HEK293 (cell line): ENCODE measurements around the gene IFRD2.

ENCODE experiments used
- ZNF707 ChIP-seq: fragments of 450-650 bp; formaldehyde crosslinking; IDR thresholded peaks from 2 replicates; pipeline ENCODE4 v1.5.1; 2016; ENCODE audit warnings: missing biosample characterization, missing genetic modification characterization
- TF ChIP-seq, protein P1 (sequence below): fragments of 450-650 bp; formaldehyde crosslinking; IDR thresholded peaks from 2 replicates; pipeline ENCODE4 v1.5.1; 2016; ENCODE audit warnings: missing biosample characterization, missing genetic modification characterization
- TF ChIP-seq, protein P2 (sequence below): fragments of 450-650 bp; formaldehyde crosslinking; IDR thresholded peaks from 2 replicates; pipeline ENCODE4 v1.5.1; 2017; ENCODE audit warnings: missing biosample characterization, mild to moderate bottlenecking, missing genetic modification characterization, moderate library complexity

- TF ChIP-seq, protein P1, sequence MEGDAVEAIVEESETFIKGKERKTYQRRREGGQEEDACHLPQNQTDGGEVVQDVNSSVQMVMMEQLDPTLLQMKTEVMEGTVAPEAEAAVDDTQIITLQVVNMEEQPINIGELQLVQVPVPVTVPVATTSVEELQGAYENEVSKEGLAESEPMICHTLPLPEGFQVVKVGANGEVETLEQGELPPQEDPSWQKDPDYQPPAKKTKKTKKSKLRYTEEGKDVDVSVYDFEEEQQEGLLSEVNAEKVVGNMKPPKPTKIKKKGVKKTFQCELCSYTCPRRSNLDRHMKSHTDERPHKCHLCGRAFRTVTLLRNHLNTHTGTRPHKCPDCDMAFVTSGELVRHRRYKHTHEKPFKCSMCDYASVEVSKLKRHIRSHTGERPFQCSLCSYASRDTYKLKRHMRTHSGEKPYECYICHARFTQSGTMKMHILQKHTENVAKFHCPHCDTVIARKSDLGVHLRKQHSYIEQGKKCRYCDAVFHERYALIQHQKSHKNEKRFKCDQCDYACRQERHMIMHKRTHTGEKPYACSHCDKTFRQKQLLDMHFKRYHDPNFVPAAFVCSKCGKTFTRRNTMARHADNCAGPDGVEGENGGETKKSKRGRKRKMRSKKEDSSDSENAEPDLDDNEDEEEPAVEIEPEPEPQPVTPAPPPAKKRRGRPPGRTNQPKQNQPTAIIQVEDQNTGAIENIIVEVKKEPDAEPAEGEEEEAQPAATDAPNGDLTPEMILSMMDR (tag by site-specific recombination): no peak
- TF ChIP-seq ZNF707 (tag by site-specific recombination): no peak
- TF ChIP-seq, protein P2, sequence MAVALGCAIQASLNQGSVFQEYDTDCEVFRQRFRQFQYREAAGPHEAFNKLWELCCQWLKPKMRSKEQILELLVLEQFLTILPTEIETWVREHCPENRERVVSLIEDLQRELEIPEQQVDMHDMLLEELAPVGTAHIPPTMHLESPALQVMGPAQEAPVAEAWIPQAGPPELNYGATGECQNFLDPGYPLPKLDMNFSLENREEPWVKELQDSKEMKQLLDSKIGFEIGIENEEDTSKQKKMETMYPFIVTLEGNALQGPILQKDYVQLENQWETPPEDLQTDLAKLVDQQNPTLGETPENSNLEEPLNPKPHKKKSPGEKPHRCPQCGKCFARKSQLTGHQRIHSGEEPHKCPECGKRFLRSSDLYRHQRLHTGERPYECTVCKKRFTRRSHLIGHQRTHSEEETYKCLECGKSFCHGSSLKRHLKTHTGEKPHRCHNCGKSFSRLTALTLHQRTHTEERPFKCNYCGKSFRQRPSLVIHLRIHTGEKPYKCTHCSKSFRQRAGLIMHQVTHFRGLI (tag by site-specific recombination): no peak
Measured at GRCh38 chr3:50258979-50259378, 33.2 kb downstream of the IFRD2 start.
